ENCODE measurements around the gene TFDP2. TPM values are rescaled to one million over a fixed set of nuclear protein-coding genes. Genes with fewer than 3 reads are reported as not detected.

The TFDP2 gene
- total RNA-seq, 3 donors from 2014 or later: 55.9 to 93.5 (median 59.3) TPM

GRCh38 chr3:142046320-142047020 lies 102.9 kb downstream of the TFDP2 start:
- Histone ChIP-seq H3K36me3 (no peaks in the 10 kb centered on the region), H3K9me3 (no peaks in the 10 kb centered on the region), H3K4me1 (no peaks in the 10 kb centered on the region), H3K27me3 (no peaks in the 10 kb centered on the region), H3K4me3 (no peak overlapping the region), H3K27ac (no peak overlapping the region)
- intact Hi-C loops (cut with DNase I; ENCODE audit: low total_unique reads): no loop called here
- DNase-seq (ENCODE audit: low spot score in 2 of 2): no peak
- no peak for TF ChIP-seq POLR2A (IDR thresholded peaks at IDR 0.05)
- TF ChIP-seq CTCF (IDR thresholded peaks at IDR 0.05): no peak
- no peak for TF ChIP-seq POLR2AphosphoS5 (IDR thresholded peaks at IDR 0.05)

DNA sequence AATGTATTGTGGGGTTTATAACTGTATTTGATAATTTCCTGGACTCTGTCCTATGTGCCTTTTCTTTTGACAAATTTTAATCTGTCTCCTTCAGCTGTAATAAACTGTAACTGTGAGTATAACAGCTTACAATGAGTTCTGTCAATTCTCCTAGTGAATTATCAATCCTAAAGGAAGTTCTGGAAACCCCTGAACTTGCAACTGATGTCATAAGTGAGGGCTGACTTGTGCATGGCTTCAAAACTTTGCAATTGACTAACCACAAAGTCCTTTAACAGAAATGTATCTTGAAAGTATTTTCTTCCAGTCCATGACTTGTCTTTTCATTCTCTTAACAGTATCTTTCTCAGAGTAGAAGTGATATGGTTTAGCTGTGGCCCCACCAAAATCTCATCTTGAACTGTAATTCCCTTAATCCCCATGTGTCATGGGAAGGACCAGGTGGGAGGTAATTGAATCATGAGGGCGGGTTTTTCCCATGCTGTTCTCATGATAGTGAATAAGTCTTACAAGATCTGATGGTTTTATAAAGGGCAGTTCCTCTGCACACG lies 108.3 kb downstream of the TFDP2 start:
- no peak for TF ChIP-seq POLR2AphosphoS5 (IDR thresholded peaks at IDR 0.05)
- no peak for TF ChIP-seq CTCF (IDR thresholded peaks at IDR 0.05)
- TF ChIP-seq POLR2A (IDR thresholded peaks at IDR 0.05): no peak
- intact Hi-C loops (cut with DNase I; ENCODE audit: low total_unique reads): no loop called here

DNA sequence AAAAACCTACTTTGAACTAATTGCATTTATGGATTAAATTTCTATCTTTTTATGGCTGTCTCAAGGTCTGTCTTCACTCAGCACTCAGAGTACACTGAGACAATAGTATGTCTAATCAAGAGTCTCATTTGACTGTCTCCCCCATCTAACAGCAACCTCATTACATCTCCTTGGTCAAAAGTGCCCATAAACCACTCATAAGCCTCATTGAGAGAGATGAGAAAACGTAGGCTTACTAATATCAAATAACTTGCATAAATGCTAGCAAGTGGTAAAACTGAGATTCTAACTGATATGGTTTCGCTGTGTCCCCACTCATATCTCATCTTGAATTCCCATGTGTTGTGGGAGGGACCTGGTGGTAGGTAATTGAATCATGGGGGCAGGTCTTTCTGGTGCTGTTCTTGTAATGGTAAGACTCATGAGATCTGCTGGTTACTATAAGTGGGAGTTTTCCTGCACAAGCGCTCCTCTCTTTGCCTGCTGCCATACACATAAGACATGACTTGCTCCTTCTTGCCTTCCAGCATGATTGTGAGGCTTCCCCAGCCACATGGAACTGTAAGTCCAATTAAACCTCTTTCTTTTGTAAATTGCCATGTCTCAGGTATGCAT lies 113.9 kb downstream of the TFDP2 start:
- Histone ChIP-seq H3K36me3 (no peaks in the 10 kb centered on the region), H3K9me3 (no peaks in the 10 kb centered on the region), H3K27ac (no peak overlapping the region), H3K4me1 (no peaks in the 10 kb centered on the region), H3K4me3 (no peak overlapping the region), H3K27me3 (no peaks in the 10 kb centered on the region)
- no peak for DNase-seq (ENCODE audit: low spot score in 2 of 2)
- no peak for TF ChIP-seq POLR2AphosphoS5 (IDR thresholded peaks at IDR 0.05)
- no peak for TF ChIP-seq POLR2A (IDR thresholded peaks at IDR 0.05)
- TF ChIP-seq CTCF (IDR thresholded peaks at IDR 0.05): no peak
- intact Hi-C loops (cut with DNase I; ENCODE audit: low total_unique reads): no loop called here

More for the DNA sequence above, 108.3 kb downstream of the TFDP2 start:
- Histone ChIP-seq H3K27ac (no peak overlapping the region), H3K27me3 (no peaks in the 10 kb centered on the region), H3K4me1 (no peaks in the 10 kb centered on the region), H3K9me3 (no peaks in the 10 kb centered on the region), H3K4me3 (no peak overlapping the region), H3K36me3 (no peaks in the 10 kb centered on the region)
- DNase-seq (ENCODE audit: low spot score in 2 of 2): no peak

DNA sequence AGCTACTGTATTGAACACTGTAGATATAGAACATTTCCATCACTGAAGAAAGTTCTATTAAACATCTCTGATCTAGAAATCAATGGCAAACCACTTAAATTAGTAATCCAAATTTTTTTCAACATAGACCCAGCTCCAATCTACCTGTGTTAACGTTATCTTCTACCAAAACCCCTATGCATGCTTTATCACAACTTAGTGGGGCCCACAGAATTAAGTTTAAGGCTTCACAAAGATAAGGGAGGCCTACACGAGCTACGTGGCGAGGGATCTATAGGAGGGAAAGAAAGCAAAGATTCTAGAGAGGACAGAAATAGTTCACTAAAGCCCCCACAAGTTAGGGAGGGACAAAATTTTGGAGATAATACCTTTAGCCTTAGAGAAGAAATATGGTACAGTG lies 116.1 kb downstream of the TFDP2 start:
- DNase-seq (ENCODE audit: low spot score in 2 of 2): no peak
- TF ChIP-seq POLR2A (IDR thresholded peaks at IDR 0.05): no peak
- no peak for TF ChIP-seq POLR2AphosphoS5 (IDR thresholded peaks at IDR 0.05)
- TF ChIP-seq CTCF (IDR thresholded peaks at IDR 0.05): no peak
- intact Hi-C loops (cut with DNase I; ENCODE audit: low total_unique reads): no loop called here

GRCh38 chr3:142031575-142031974 lies 117.8 kb downstream of the TFDP2 start:
- Histone ChIP-seq H3K4me3 (no peak overlapping the region), H3K4me1 (no peaks in the 10 kb centered on the region), H3K9me3 (no peaks in the 10 kb centered on the region), H3K27ac (no peak overlapping the region), H3K36me3 (no peaks in the 10 kb centered on the region), H3K27me3 (no peaks in the 10 kb centered on the region)
- intact Hi-C loops (cut with DNase I; ENCODE audit: low total_unique reads): no loop called here
- no peak for TF ChIP-seq CTCF (IDR thresholded peaks at IDR 0.05)
- no peak for TF ChIP-seq POLR2AphosphoS5 (IDR thresholded peaks at IDR 0.05)
- no peak for TF ChIP-seq POLR2A (IDR thresholded peaks at IDR 0.05)
- no peak for DNase-seq (ENCODE audit: low spot score in 2 of 2)

More for the DNA sequence above, 116.1 kb downstream of the TFDP2 start:
- Histone ChIP-seq H3K36me3 (no peaks in the 10 kb centered on the region), H3K9me3 (no peaks in the 10 kb centered on the region), H3K27ac (no peak overlapping the region), H3K27me3 (no peaks in the 10 kb centered on the region), H3K4me1 (no peaks in the 10 kb centered on the region), H3K4me3 (no peak overlapping the region)
